HCT116 (cell line): ENCODE data around the gene DEPDC4. TPM values are rescaled to one million over a fixed set of nuclear protein-coding genes. Genes with fewer than 3 reads are reported as not detected.

Experiments
- ATAC-seq: fragments of 200-7000 bp; cut with Tn5 transposase; 2 replicates; pipeline ENCODE4 v1.9.1; 2020; ENCODE audit warnings: mild to moderate bottlenecking, moderate library complexity
- BruUV-seq: library from RNA; stranded (reverse); fragments of 400-500 nt; replicated peaks from 2 replicates; lab custom pipeline; 2021; lab: Mats Ljungman, UMichigan
- CTCF ChIA-PET: fragments of 300-600 bp; sonication (Branson Sonifier 250); formaldehyde crosslinking; loops from one replicate; lab custom pipeline; 2021; ENCODE audit warnings: antibody characterized with exemption; lab: Charles Lee
- POLR2A ChIA-PET: fragments of 300-600, 350-600 bp; sonication (Branson Sonifier 250); formaldehyde crosslinking; loops from one replicate; lab custom pipeline; 2021; ENCODE audit warnings: antibody characterized with exemption; lab: Charles Lee
- RAD21 ChIA-PET, 2 experiments: fragments of 300-600 bp; sonication (Branson Sonifier 250); formaldehyde crosslinking; loops; one replicate each; lab custom pipeline; 2023; ENCODE audit warnings: low total read pairs in 2 of 2; ENCODE audit not compliant: uncharacterized antibody in 2 of 2, unreplicated experiment in 2 of 2, low non-redundant PET in 1 of 2; lab: Charles Lee
- DNase-seq: peaks from one replicate; pipeline ENCODE4 v3.0.0-alpha.2; 2010; ENCODE audit warnings: low read depth, low spot score
- H2AFZ ChIP-seq: fragments of 200-600 bp; shearing (Covaris generic), sonication (generic); 2 replicates; pipeline ENCODE4 v1.6.1; 2017; ENCODE audit warnings: low read depth, mixed run types, mixed read lengths, antibody characterized with exemption, low read length; ENCODE audit not compliant: poor library complexity, severe bottlenecking
- H3K27ac ChIP-seq: 2 replicates; pipeline ENCODE4 v1.5.1; 2012; ENCODE audit warnings: low read depth, low read length
- H3K27me3 ChIP-seq: fragments of 200-600 bp; sonication (generic); 2 replicates; pipeline ENCODE4 v1.6.1; 2016; ENCODE audit warnings: mixed run types, low read length, mixed read lengths; ENCODE audit not compliant: insufficient read depth
- H3K36me3 ChIP-seq, 2 experiments: fragments of 200-500 bp in 1 of 2; fragments of 200-600 bp in 1 of 2; sonication (Bioruptor generic) in 1 of 2; sonication (generic) in 1 of 2; 2 replicates each; pipeline versions ENCODE4 v1.5.1 to v1.6.1; 2014 to 2016; ENCODE audit warnings: low read length in 2 of 2, inconsistent platforms in 1 of 2, mixed read lengths in 1 of 2, mixed run types in 1 of 2; ENCODE audit not compliant: insufficient read depth in 2 of 2, control insufficient read depth in 1 of 2
- H3K4me1 ChIP-seq, 2 experiments: fragments of 200-600 bp in 1 of 2; sonication (generic) in 1 of 2; 2 replicates each; pipeline versions ENCODE4 v1.5.1 to v1.6.1; 2012 to 2017; ENCODE audit warnings: low read length in 2 of 2, inconsistent platforms in 1 of 2, mild to moderate bottlenecking in 1 of 2, mixed read lengths in 1 of 2, mixed run types in 1 of 2, moderate library complexity in 1 of 2; ENCODE audit not compliant: insufficient read depth in 2 of 2, control insufficient read depth in 1 of 2
- H3K4me2 ChIP-seq: fragments of 200-600 bp; sonication (generic); 2 replicates; pipeline ENCODE4 v1.6.1; 2017; ENCODE audit warnings: mixed run types, low read length, mixed read lengths
- H3K4me3 ChIP-seq, 2 experiments: fragments of 200-600 bp in 1 of 2; sonication (generic) in 1 of 2; replicated peaks in 1 of 2; 2 replicates each; pipeline ENCODE4 v1.5.1; 2011 to 2016; ENCODE audit warnings: low read length in 2 of 2, control low read depth in 1 of 2, low read depth in 1 of 2, mild to moderate bottlenecking in 1 of 2, mixed read lengths in 1 of 2, mixed run types in 1 of 2
- H3K79me2 ChIP-seq: fragments of 200-600 bp; sonication (generic); 2 replicates; pipeline ENCODE4 v1.6.1; 2017; ENCODE audit warnings: mild to moderate bottlenecking, mixed run types, low read length, moderate library complexity, mixed read lengths; ENCODE audit not compliant: insufficient read depth
- H3K9ac ChIP-seq: fragments of 200-600 bp; sonication (generic); 2 replicates; pipeline ENCODE4 v1.6.1; 2016; ENCODE audit warnings: low read length, mixed read lengths
- H3K9me2 ChIP-seq: fragments of 200-600 bp; sonication (generic), shearing (Covaris generic); 2 replicates; pipeline ENCODE4 v1.6.1; 2017; ENCODE audit warnings: mixed run types, mild to moderate bottlenecking, moderate library complexity; ENCODE audit not compliant: insufficient read depth
- H3K9me3 ChIP-seq, 2 experiments: fragments of 200-500 bp in 1 of 2; fragments of 200-600 bp in 1 of 2; sonication (Bioruptor generic) in 1 of 2; sonication (generic) in 1 of 2; 2 replicates each; pipeline ENCODE4 v1.6.1; 2014 to 2017; ENCODE audit warnings: low read length in 2 of 2, mixed read lengths in 2 of 2, inconsistent platforms in 1 of 2, low read depth in 1 of 2, mild to moderate bottlenecking in 1 of 2, mixed run types in 1 of 2, moderate library complexity in 1 of 2; ENCODE audit not compliant: control insufficient read depth in 1 of 2, insufficient read depth in 1 of 2
- H4K20me1 ChIP-seq: fragments of 200-600 bp; sonication (generic), shearing (Covaris generic); 2 replicates; pipeline ENCODE4 v1.6.1; 2017; ENCODE audit warnings: mixed run types, mild to moderate bottlenecking, moderate library complexity; ENCODE audit not compliant: insufficient read depth
- CBX3 ChIP-seq: IDR thresholded peaks from 2 replicates; pipeline ENCODE4 v1.6.1; 2012; ENCODE audit warnings: low read depth
- CEBPB ChIP-seq: IDR thresholded peaks from 2 replicates; pipeline ENCODE4 v1.6.1; 2012; ENCODE audit warnings: low read depth
- EGR1 ChIP-seq: IDR thresholded peaks from 2 replicates; pipeline ENCODE4 v1.6.1; 2012; ENCODE audit warnings: low read depth
- ELF1 ChIP-seq: IDR thresholded peaks from 2 replicates; pipeline ENCODE4 v1.6.1; 2012; ENCODE audit warnings: low read depth, borderline replicate concordance
- EZH2 ChIP-seq: fragments of 200-600 bp; sonication (generic); IDR thresholded peaks from 2 replicates; pipeline ENCODE4 v1.6.1; 2017; ENCODE audit warnings: antibody characterized with exemption, mixed run types
- EZH2phosphoT487 ChIP-seq: fragments of 200-600 bp; IDR thresholded peaks from 2 replicates; pipeline ENCODE4 v1.6.1; 2018; ENCODE audit warnings: antibody characterized with exemption, borderline replicate concordance
- FOSL1 ChIP-seq: IDR thresholded peaks from 2 replicates; pipeline ENCODE4 v1.6.1; 2012; ENCODE audit warnings: low read depth
- JUND ChIP-seq: IDR thresholded peaks from 2 replicates; pipeline ENCODE4 v1.6.1; 2012
- POLR2A ChIP-seq: IDR thresholded peaks from 2 replicates; pipeline ENCODE4 v1.7.0; 2011; ENCODE audit warnings: borderline replicate concordance; ENCODE audit not compliant: insufficient read depth, insufficient read length; ENCODE audit errors: extremely low read depth
- RAD21 ChIP-seq: IDR thresholded peaks from 2 replicates; pipeline ENCODE4 v1.6.1; 2012; ENCODE audit warnings: low read depth, mild to moderate bottlenecking
- SP1 ChIP-seq: IDR thresholded peaks from 2 replicates; pipeline ENCODE4 v1.6.1; 2012; ENCODE audit warnings: low read depth
- TCF7L2 ChIP-seq: IDR thresholded peaks from 2 replicates; pipeline ENCODE4 v1.7.0; 2011; ENCODE audit warnings: borderline replicate concordance, inconsistent platforms; ENCODE audit not compliant: insufficient read depth, insufficient read length; ENCODE audit errors: extremely low read depth
- YY1 ChIP-seq: IDR thresholded peaks from 2 replicates; pipeline ENCODE4 v1.6.1; 2011; ENCODE audit warnings: low read length, low read depth, moderate library complexity, mild to moderate bottlenecking; ENCODE audit not compliant: insufficient replicate concordance; ENCODE audit errors: extremely low read depth
- ZBTB33 ChIP-seq: IDR thresholded peaks from 2 replicates; pipeline ENCODE4 v1.6.1; 2011; ENCODE audit warnings: mild to moderate bottlenecking, low read length, moderate library complexity; ENCODE audit not compliant: insufficient replicate concordance; ENCODE audit errors: extremely low read depth
- ZNF274 ChIP-seq: fragments of 200-500 bp; sonication (Bioruptor generic); IDR thresholded peaks from 2 replicates; pipeline ENCODE4 v1.6.1; 2014; ENCODE audit warnings: mild to moderate bottlenecking, low read depth, low read length, inconsistent platforms
- intact Hi-C: fragments of 100-400 bp; cut with micrococcal nuclease; formaldehyde crosslinking; loops from 2 replicates; pipeline ENCODE4 v1.10.0; 2022
- total RNA-seq: library from RNA; stranded (reverse); gene quantifications from one replicate; pipeline ENCODE4 v1.2.1, GENCODE V29; 2021; ENCODE audit not compliant: unreplicated experiment
- TF ChIP-seq, protein P1 (sequence below), 3 experiments: fragments of 200-600 bp in 1 of 3; sonication (generic) in 1 of 3; IDR thresholded peaks in 2 of 3; conservative IDR thresholded peaks in 1 of 3; 2 replicates each; pipeline ENCODE4 v1.5.1; 2012 to 2017; ENCODE audit warnings: low read depth in 2 of 3, low read length in 2 of 3, antibody characterized with exemption in 1 of 3, borderline replicate concordance in 1 of 3, control low read depth in 1 of 3, mild to moderate bottlenecking in 1 of 3, mixed read lengths in 1 of 3, mixed run types in 1 of 3, moderate library complexity in 1 of 3; ENCODE audit not compliant: insufficient read depth in 1 of 3
- TF ChIP-seq, protein P2 (sequence below): IDR thresholded peaks from 2 replicates; pipeline ENCODE4 v1.6.1; 2012

Gene DEPDC4
- total RNA-seq, 1 experiment from 2014 or later, result 3.4 TPM

DNA sequence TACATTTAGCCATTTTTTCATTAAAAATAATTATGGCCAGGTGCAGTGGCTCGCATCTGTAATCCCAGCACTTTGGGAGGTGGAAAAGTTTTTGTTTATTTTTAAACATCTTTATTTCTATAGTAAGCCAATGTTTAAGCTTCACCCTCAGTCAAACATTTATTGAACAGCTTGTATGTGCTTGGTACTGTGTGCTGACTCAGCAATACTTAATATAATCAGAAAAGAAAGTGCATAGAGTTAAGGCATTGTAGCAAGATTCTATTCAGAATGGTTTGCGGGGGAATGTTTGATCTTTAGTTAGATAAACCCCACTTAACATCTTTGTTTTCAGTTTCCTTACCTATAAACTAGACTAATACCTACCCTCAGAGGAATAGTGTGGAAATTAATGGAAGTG is 55.2 kb downstream of the DEPDC4 start:
- Histone ChIP-seq H4K20me1 (no peaks in the 10 kb centered on the region), H3K9ac (no peak overlapping the region), H3K4me3 (no peak overlapping the region), H3K79me2 (no peaks in the 10 kb centered on the region), H3K27ac (no peak overlapping the region), H3K4me1 (no peaks in the 10 kb centered on the region), H2AFZ (no peak overlapping the region), H3K9me2 (no peaks in the 10 kb centered on the region), H3K27me3 (no peaks in the 10 kb centered on the region), H3K4me2 (no peak overlapping the region), H3K36me3 (peaks cover 14 to 24% of the 10 kb centered on the region in 2 experiments; a peak in 3 of 4 replicates), H3K9me3 (no peaks in the 10 kb centered on the region)
- POLR2A ChIA-PET, result no interaction called here
- RAD21 ChIA-PET, result no interaction called here
- no peak for DNase-seq
- BruUV-seq, result no TSS peak
- TF ChIP-seq ELF1 (no peak), POLR2A (no peak), EGR1 (no peak), RAD21 (no peak)
- intact Hi-C loops, result no loop called here
- no peak for ATAC-seq
- CTCF ChIA-PET, result no interaction called here

- intact Hi-C loops, result no loop called here
- Histone ChIP-seq H3K4me2 (no peak overlapping the region), H3K4me1 (no peaks in the 10 kb centered on the region), H3K36me3 (peaks cover 8 to 25% of the 10 kb centered on the region in 2 experiments; a peak in 3 of 4 replicates), H4K20me1 (no peaks in the 10 kb centered on the region), H3K9ac (no peak overlapping the region), H3K9me3 (no peaks in the 10 kb centered on the region), H3K4me3 (no peak overlapping the region), H2AFZ (no peak overlapping the region), H3K27ac (no peak overlapping the region), H3K27me3 (no peaks in the 10 kb centered on the region), H3K9me2 (no peaks in the 10 kb centered on the region), H3K79me2 (peaks cover 8% of the 10 kb centered on the region)
- ChIA-PET CTCF (no interaction called here), RAD21 (no interaction called here), POLR2A (no interaction called here)
- no peak for DNase-seq
- BruUV-seq, result no TSS peak
- ATAC-seq, result no peak
- TF ChIP-seq, protein P1, sequence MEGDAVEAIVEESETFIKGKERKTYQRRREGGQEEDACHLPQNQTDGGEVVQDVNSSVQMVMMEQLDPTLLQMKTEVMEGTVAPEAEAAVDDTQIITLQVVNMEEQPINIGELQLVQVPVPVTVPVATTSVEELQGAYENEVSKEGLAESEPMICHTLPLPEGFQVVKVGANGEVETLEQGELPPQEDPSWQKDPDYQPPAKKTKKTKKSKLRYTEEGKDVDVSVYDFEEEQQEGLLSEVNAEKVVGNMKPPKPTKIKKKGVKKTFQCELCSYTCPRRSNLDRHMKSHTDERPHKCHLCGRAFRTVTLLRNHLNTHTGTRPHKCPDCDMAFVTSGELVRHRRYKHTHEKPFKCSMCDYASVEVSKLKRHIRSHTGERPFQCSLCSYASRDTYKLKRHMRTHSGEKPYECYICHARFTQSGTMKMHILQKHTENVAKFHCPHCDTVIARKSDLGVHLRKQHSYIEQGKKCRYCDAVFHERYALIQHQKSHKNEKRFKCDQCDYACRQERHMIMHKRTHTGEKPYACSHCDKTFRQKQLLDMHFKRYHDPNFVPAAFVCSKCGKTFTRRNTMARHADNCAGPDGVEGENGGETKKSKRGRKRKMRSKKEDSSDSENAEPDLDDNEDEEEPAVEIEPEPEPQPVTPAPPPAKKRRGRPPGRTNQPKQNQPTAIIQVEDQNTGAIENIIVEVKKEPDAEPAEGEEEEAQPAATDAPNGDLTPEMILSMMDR (IDR thresholded peaks at IDR 0.05 in 2 of 3, conservative IDR thresholded peaks at IDR 0.05 in 1 of 3; ENCODE audit: borderline replicate concordance in 1 of 3, insufficient read depth in 1 of 3, low read depth in 2 of 3, low read length in 2 of 3), result no peak
- TF ChIP-seq EZH2 (no peak), POLR2A (no peak), SP1 (no peak), CEBPB (no peak), YY1 (no peak), ZNF274 (no peak), TCF7L2 (no peak), JUND (no peak), FOSL1 (no peak), CBX3 (no peak), ZBTB33 (no peak), EZH2phosphoT487 (no peak)
- TF ChIP-seq, protein P2, sequence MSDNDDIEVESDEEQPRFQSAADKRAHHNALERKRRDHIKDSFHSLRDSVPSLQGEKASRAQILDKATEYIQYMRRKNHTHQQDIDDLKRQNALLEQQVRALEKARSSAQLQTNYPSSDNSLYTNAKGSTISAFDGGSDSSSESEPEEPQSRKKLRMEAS, result no peak
Observed at GRCh38 chr12:100208834-100209233, 58.0 kb downstream of the DEPDC4 start.
